Inflammatory macrophage (primary cell): Measurements from ENCODE around the gene HSPA12A.

Source experiments
- DNase-seq, 2 donors: peaks; one replicate each; pipeline ENCODE4 v3.0.0-alpha.2; 2020 to 2022

Gene HSPA12A

DNA sequence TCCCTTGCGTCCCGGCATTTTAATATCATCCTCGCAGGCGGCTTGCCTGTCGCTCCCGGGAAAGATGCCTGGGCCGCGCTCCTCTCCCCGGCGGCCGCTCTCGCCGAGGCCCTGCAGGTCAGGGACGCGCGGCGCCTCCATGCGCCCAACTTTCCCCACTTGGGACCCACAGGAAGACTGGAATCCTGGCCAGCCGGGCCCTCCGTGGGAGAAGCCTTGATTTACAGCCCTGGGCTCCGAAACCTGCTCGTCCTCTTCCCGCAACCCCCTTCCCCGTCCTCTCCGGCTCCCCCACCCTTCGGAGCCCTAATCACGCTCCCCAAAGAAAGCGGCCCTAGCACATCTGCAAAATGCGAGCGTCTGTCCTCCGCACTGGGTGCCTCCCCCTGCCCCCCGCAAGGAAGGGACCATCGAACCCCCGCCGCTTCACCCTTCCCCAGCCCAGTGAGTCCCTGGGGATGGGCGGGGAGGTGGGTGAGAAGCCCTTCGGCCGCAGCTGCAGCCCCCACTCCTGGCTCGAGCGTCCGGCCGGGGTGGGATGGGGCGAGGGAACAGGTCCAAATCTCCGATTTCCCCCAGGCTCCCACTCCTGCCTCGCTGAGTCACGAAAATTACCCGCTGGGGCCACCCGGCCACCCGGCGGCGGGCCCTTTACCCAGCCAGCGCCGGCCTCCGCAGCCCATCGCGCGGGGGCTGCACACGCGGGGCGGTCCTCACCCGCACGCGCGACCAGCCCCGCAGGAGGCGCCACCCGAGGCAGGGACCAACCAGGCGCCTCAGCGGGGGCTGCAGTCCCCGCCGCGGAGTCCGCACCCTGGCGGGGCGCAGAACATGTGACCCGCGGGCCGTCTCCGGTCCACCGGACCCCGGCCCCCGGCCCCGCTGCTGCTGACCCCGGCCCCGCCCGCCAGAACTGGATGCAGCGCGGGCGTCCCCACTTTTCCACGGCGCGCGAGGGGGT, 695 bp downstream of the HSPA12A start:
- DNase-seq: no peak

DNA sequence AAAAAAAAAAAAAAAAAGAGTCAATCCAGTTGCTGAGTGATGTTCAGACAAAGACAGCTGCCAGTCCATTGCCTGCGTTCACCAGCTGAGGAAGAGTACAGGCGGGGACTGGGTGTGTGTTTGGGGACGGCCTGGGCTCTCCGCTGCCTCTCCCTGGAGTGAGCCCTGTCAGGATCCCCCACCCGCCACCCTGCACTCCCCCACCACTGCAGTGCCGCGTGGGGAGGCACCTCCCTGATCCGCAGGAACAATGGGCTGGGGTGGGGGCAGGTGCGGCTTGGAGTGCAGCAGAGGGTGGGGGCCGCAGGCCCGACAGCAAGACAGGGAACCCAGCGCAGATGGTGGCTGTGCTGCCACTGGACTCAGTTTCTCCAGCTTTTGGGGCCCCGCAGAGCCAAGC, 1.4 kb downstream of the HSPA12A start:
- DNase-seq: no peak

DNA sequence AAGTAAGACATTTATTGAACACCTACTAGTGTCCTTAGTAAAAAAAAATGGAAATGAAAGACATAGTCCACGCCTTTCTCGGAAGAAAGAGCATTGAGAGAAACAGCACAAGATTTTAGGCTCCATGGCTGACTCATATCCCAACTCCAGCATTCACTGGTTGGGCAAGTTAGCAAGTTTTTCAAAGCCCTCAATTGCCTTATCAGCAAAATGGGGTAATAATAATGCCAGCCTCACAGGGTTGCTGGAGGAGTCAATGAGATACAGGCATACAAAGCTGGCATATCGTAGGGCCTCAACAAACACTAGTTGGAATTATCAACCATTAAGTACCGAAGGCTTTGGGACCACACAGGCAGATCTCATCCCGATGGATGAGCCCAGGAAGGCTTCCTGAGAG, 4.0 kb downstream of the HSPA12A start:
- DNase-seq: no peak

DNA sequence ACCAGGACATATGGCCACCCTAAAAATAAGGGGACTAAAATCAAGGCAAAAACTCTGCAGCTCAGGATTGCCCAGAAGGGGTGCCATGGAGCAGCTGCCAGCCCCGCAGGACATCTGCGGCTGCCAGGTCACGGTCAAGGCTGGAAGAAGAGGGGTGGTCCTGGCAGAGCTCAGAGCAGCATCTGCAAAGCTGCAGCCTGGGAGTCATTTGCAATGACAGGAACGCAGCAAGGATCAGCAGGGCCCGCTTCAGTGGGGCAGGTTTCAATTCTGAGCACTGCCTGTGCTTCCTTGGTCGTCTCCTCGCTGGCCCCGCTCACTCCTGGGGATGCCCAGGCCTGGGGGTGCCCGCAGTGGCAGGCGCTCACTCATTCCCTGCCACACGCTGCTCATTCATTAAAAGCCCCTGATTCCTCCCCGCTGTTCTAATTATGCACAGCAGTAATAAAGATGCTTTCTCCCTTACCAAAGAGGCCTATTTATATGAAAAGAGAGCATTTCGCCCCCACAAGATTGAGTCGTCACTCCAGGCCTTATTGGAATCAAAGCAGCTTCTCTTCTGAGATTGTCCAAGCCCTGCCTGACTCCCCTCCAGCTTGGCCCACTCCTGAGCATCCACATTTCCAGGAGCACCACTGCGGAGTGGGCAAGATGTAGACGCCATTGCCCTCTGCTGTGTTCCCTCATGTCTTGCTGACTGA, 4.6 kb downstream of the HSPA12A start:
- DNase-seq: no peak

DNA sequence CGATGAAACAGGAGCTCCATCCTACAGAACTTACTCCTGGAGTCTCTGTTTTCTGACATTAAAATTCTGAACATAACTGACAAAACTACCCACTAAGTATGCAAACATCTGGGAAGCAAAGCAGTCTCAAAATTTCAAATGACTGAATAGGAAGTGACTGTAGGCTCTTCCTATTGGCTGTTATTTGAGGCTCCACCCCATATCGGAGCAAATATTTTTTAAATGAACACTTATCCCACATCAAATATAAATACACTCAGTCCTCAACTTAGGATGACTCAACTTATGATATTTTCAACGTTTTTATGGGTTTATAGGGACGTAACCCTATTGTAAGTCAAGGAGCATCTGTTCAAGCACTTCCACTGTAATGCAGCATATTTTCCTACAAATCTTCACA, 8.8 kb downstream of the HSPA12A start:
- DNase-seq: no peak

DNA sequence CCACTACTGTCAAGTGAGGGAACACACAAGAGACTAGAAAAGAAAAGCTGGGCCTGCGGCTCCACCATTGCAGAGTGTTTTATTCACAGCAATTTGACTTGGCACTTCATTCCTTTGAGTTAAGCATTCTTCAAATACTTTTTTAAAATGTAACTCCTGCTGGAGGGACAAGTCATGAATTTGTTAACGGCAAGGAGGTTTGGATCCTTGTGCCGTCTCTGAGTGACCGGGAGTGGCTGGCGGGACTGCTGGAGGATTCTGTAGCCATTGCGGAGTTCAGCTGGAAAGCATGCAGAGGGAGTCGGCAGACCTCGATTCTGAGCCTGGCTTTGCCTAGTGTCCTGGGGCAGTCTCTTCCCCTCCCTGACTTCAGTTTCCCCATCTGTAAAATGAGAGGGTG, 9.8 kb downstream of the HSPA12A start:
- no peak for DNase-seq

- no peak for DNase-seq
These were observed 11.7 kb downstream of the HSPA12A start for GRCh38 chr10:116730464-116731260.

DNA sequence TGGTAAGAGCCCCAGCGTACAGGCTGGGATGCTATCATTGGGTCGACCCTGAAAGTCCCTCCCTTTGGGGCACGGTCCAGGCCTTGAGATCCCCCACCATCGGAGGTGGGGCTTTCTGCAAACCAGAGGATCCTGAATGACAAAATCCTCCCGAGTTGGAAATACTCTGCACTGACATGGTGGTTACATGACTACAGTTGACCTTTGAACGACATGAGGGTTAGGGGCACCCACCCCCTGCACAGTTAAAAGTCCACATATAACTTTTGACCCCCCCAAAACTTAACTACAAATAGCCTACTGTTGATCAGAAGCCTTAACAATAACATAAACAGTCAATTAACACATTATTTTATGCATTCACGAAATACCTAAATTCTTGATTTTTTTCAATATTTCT, 13.1 kb downstream of the HSPA12A start:
- no peak for DNase-seq

- no peak for DNase-seq
These were observed 13.8 kb downstream of the HSPA12A start for GRCh38 chr10:116728526-116729096.

- DNase-seq: no peak
These were observed 18.7 kb downstream of the HSPA12A start for GRCh38 chr10:116723428-116724281.

DNA sequence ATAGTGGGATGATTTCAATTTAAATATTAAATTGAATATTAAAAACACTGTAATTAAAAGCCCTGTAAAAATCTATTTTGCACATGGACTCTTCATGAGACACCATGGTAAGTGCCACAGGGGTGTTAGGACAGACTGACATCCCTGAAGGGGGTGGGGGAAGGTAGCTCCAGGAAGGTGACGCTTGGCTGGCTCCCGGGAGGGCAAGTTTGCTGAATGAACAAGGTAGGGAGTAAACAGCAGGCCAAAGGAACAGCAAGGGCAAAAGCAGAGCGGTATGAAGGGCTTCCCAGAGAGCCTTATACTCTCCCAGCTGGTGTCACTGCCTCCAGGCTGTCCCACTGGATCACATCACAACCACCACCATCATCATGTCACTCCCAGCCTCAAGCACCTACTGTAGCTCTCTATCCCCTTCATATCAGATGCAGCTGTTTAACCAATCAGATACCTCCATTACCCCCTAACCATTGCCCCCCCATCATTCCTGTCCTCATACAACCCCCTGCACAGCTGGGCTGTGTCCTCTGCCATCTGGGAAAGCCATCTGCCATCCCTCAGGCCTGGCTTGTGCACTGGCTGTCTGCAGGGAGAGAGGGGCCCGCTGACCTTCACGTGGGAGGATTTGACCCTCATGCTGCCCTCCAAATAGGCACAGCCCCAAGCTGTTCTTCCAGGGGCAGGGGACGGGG, 19.5 kb downstream of the HSPA12A start:
- no peak for DNase-seq

- DNase-seq: no peak
These were observed 20.6 kb downstream of the HSPA12A start for GRCh38 chr10:116721547-116722392.

- DNase-seq: no peak
These were observed 21.5 kb downstream of the HSPA12A start for GRCh38 chr10:116720668-116721546.

- no peak for DNase-seq
These were observed 22.1 kb downstream of the HSPA12A start for GRCh38 chr10:116720241-116720643.

GRCh38 chr10:116719804-116720203, 22.6 kb downstream of the HSPA12A start:
- no peak for DNase-seq

- DNase-seq: no peak
These were observed 24.3 kb downstream of the HSPA12A start for GRCh38 chr10:116718058-116718457.

- no peak for DNase-seq
These were observed 26.0 kb downstream of the HSPA12A start for GRCh38 chr10:116716381-116716780.

GRCh38 chr10:116715839-116716377, 26.5 kb downstream of the HSPA12A start:
- no peak for DNase-seq

DNA sequence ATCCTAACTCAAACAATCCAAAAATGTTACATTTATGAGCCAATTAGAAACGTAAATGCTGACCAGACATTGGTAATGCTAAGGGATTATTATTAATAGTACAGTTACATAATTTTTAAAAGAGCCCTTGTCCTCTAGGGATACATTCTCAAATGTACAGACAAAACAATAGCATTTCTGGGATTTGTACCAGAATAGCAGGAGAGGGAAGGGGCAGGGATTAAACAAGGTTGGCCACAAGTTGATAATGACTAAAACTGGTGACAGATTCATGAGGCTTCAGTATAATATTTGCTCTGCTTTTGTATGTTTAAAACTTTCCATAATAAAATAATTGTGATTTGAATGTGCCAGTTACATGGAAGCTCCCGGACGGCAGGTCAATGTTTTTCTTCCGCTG, 27.0 kb downstream of the HSPA12A start:
- DNase-seq: no peak
